Endodermal cell (in vitro differentiated cells): ENCODE data around the gene GOLGA5. TPM values are rescaled to one million over a fixed set of nuclear protein-coding genes. Genes with fewer than 3 reads are reported as not detected.

Source experiments
- DNase-seq: peaks from one replicate; pipeline ENCODE4 v3.0.0-alpha.2; 2017
- H3K27ac ChIP-seq: 2 replicates; pipeline ENCODE4 v1.5.1; 2013; ENCODE audit warnings: mild to moderate bottlenecking, low read depth, low read length, moderate library complexity
- H3K27me3 ChIP-seq: 2 replicates; pipeline ENCODE4 v1.6.1; 2013; ENCODE audit warnings: mild to moderate bottlenecking, low read length, moderate library complexity; ENCODE audit not compliant: insufficient read depth, control insufficient read depth, poor library complexity, severe bottlenecking
- H3K36me3 ChIP-seq: 2 replicates; pipeline ENCODE4 v1.7.0; 2013; ENCODE audit warnings: mild to moderate bottlenecking, low read length, moderate library complexity; ENCODE audit not compliant: control insufficient read depth, insufficient read depth
- H3K4me1 ChIP-seq: one replicate; pipeline ENCODE4 v1.7.0; 2013; ENCODE audit warnings: low read length; ENCODE audit not compliant: control insufficient read depth, insufficient read depth
- H3K4me3 ChIP-seq: 2 replicates; pipeline ENCODE4 v1.5.1; 2013; ENCODE audit warnings: mild to moderate bottlenecking, low read length, moderate library complexity
- H3K9ac ChIP-seq: 2 replicates; pipeline ENCODE4 v1.6.1; 2013; ENCODE audit warnings: mild to moderate bottlenecking, low read length, moderate library complexity; ENCODE audit not compliant: poor library complexity, severe bottlenecking; ENCODE audit errors: extremely low read depth
- H3K9me3 ChIP-seq: 2 replicates; pipeline ENCODE4 v1.6.1; 2013; ENCODE audit warnings: mild to moderate bottlenecking, low read length, moderate library complexity; ENCODE audit not compliant: control insufficient read depth
- H3K27ac Mint-ChIP-seq: 2 replicates; pipeline ENCODE4 v1.8.0; 2020; ENCODE audit warnings: mixed read lengths
- H3K27me3 Mint-ChIP-seq: 2 replicates; pipeline ENCODE4 v1.8.0; 2021; ENCODE audit warnings: mild to moderate bottlenecking, mixed read lengths; ENCODE audit not compliant: insufficient read depth
- H3K36me3 Mint-ChIP-seq: 2 replicates; pipeline ENCODE4 v1.8.0; 2020; ENCODE audit warnings: low read depth, mixed read lengths
- H3K4me1 Mint-ChIP-seq: 2 replicates; pipeline ENCODE4 v1.8.0; 2020; ENCODE audit warnings: mixed read lengths
- H3K4me3 Mint-ChIP-seq: 2 replicates; pipeline ENCODE4 v1.8.0; 2020; ENCODE audit warnings: mild to moderate bottlenecking, moderate library complexity, mixed read lengths
- H3K9me3 Mint-ChIP-seq: 2 replicates; pipeline ENCODE4 v1.8.0; 2020; ENCODE audit warnings: mild to moderate bottlenecking, mixed read lengths
- CTCF ChIP-seq: fragments of 200-600 bp; sonication (generic); conservative IDR thresholded peaks from 2 replicates; pipeline ENCODE4 v1.5.0; 2021; ENCODE audit warnings: antibody characterized with exemption, mild to moderate bottlenecking
- WGBS, 2 experiments: methylation state at CpG; one replicate each; pipeline versions ENCODE4 v1.1.5 to v1.1.7; 2013; ENCODE audit warnings: missing lambda C conversion rate in 2 of 2, mixed read lengths in 1 of 2; ENCODE audit not compliant: insufficient coverage in 1 of 2, insufficient read length in 1 of 2; 5-methylcytosine and 5-hydroxymethylcytosine counted together
- total RNA-seq, 2 donors: library from RNA; stranded (reverse); fragmentation: NEBNext Ultra II Directional in 1 of 2; extraction: Animal tissue kit (Norgen Biotek cat#: 25700) in 1 of 2; gene quantifications; 2 replicates in 1 of 2; 3 replicates in 1 of 2; pipeline ENCODE4 v1.2.1, GENCODE V29; 2021

GOLGA5 gene
- total RNA-seq, 2 donors from 2014 or later = 29.3 to 41.1 TPM

- TF ChIP-seq CTCF = no peak
These were observed 91.4 kb downstream of the GOLGA5 start for GRCh38 chr14:92885279-92886061.

GRCh38 chr14:92886337-92886736, 92.2 kb downstream of the GOLGA5 start:
- no peak overlapping the region for H3K4me3 Mint-ChIP-seq
- Histone ChIP-seq H3K27me3 (no peaks in the 10 kb centered on the region), H3K9ac (no peak overlapping the region), H3K9me3 (no peaks in the 10 kb centered on the region), H3K27ac (no peak overlapping the region), H3K4me3 (no peak overlapping the region), H3K36me3 (no peaks in the 10 kb centered on the region), H3K4me1 (no peaks in the 10 kb centered on the region)
- DNase-seq = no peak
- H3K36me3 Mint-ChIP-seq = no peaks in the 10 kb centered on the region
- peaks cover 21% of the 10 kb centered on the region for H3K27me3 Mint-ChIP-seq
- WGBS, 2 experiments = 85 to 89% methylated on average over 10 to 11 of the region's 11 CpGs
- peaks cover 3% of the 10 kb centered on the region for H3K4me1 Mint-ChIP-seq
- no peak overlapping the region for H3K27ac Mint-ChIP-seq
- no peak for TF ChIP-seq CTCF
- no peaks in the 10 kb centered on the region for H3K9me3 Mint-ChIP-seq

More at GRCh38 chr14:92885279-92886061, 91.4 kb downstream of the GOLGA5 start:
- Mint-ChIP-seq H3K27me3 (peaks cover 21% of the 10 kb centered on the region), H3K4me3 (no peak overlapping the region), H3K9me3 (no peaks in the 10 kb centered on the region), H3K36me3 (no peaks in the 10 kb centered on the region), H3K4me1 (peaks cover 5% of the 10 kb centered on the region), H3K27ac (no peak overlapping the region)
- WGBS, 2 experiments = 92 to 95% methylated on average over 6 to 8 of the region's 8 CpGs
- no peak overlapping the region for H3K9ac ChIP-seq
- no peaks in the 10 kb centered on the region for H3K4me1 ChIP-seq
- no peak for DNase-seq
- no peak overlapping the region for H3K27ac ChIP-seq
- H3K36me3 ChIP-seq = no peaks in the 10 kb centered on the region
- no peak overlapping the region for H3K4me3 ChIP-seq
- H3K27me3 ChIP-seq = no peaks in the 10 kb centered on the region
- no peaks in the 10 kb centered on the region for H3K9me3 ChIP-seq

- DNase-seq = no peak
- H3K4me3 ChIP-seq = no peak overlapping the region
- H3K9me3 Mint-ChIP-seq = no peaks in the 10 kb centered on the region
- no peak overlapping the region for H3K27ac Mint-ChIP-seq
- no peaks in the 10 kb centered on the region for H3K36me3 ChIP-seq
- peaks cover 3% of the 10 kb centered on the region for H3K4me1 Mint-ChIP-seq
- H3K27ac ChIP-seq = no peak overlapping the region
- no peaks in the 10 kb centered on the region for H3K27me3 ChIP-seq
- H3K4me1 ChIP-seq = no peaks in the 10 kb centered on the region
- H3K9ac ChIP-seq = no peak overlapping the region
- H3K4me3 Mint-ChIP-seq = no peak overlapping the region
- no peaks in the 10 kb centered on the region for H3K36me3 Mint-ChIP-seq
- H3K9me3 ChIP-seq = peaks cover under 1% of the 10 kb centered on the region
- H3K27me3 Mint-ChIP-seq = peaks cover 19% of the 10 kb centered on the region
- WGBS, 2 experiments = 94% methylated on average over 1 of the region's 1 CpG; no CpG with 5 or more reads in 1 of the 2 experiments
- TF ChIP-seq CTCF = no peak
These were observed 93.1 kb downstream of the GOLGA5 start for GRCh38 chr14:92887157-92887556.
